CD4-positive, CD25-positive, alpha-beta regulatory T cell (primary cell): ENCODE data around the gene TNNT3. TPM values are rescaled to one million over a fixed set of nuclear protein-coding genes. Genes with fewer than 3 reads are reported as not detected.
"Not testable (repeated sequence)": the region's sequence is repeated elsewhere in the genome, so short reads cannot be mapped to it uniquely, and the experiment has no call there.

Experiments used
- ATAC-seq, 2 donors: fragments of 150-1000 bp; cut with Tn5 transposase; one replicate each; pipeline ENCODE4 v1.10.0; 2021; ENCODE audit warnings: low read depth in 2 of 2, moderate number of reproducible peaks in 2 of 2, moderate library complexity in 1 of 2
- DNase-seq, 3 donors: peaks; one replicate each; pipeline versions ENCODE4 v3.0.0 to v3.0.0-alpha.2; 2012 to 2022; ENCODE audit warnings: mixed read lengths in 1 of 3
- H3K27ac ChIP-seq: one replicate; pipeline ENCODE4 v1.7.0; 2013; ENCODE audit warnings: mild to moderate bottlenecking, low read length; ENCODE audit not compliant: insufficient read depth, poor library complexity, severe bottlenecking
- H3K27me3 ChIP-seq: one replicate; pipeline ENCODE4 v1.7.0; 2013; ENCODE audit warnings: low read length; ENCODE audit not compliant: control insufficient read depth, insufficient read depth
- H3K36me3 ChIP-seq: one replicate; pipeline ENCODE4 v1.7.0; 2013; ENCODE audit warnings: mild to moderate bottlenecking, low read length, moderate library complexity; ENCODE audit not compliant: control insufficient read depth, insufficient read depth
- H3K4me1 ChIP-seq: 2 replicates; pipeline ENCODE4 v1.7.0; 2013; ENCODE audit warnings: mild to moderate bottlenecking, low read length; ENCODE audit not compliant: insufficient read depth, control insufficient read depth, poor library complexity, severe bottlenecking
- H3K4me3 ChIP-seq: one replicate; pipeline ENCODE4 v1.7.0; 2013; ENCODE audit warnings: low read depth, mild to moderate bottlenecking, low read length, moderate library complexity
- H3K9me3 ChIP-seq, 2 experiments: 1 replicate in 1 of 2; 2 replicates in 1 of 2; pipeline ENCODE4 v1.7.0; 2013; ENCODE audit warnings: low read length in 2 of 2, mild to moderate bottlenecking in 1 of 2, moderate library complexity in 1 of 2; ENCODE audit not compliant: control insufficient read depth in 2 of 2
- H3K27ac Mint-ChIP-seq, 3 donors: one replicate each; pipeline ENCODE4 v1.8.0; 2020 to 2022; ENCODE audit warnings: mild to moderate bottlenecking in 3 of 3, mixed read lengths in 3 of 3, moderate library complexity in 2 of 3
- H3K27me3 Mint-ChIP-seq: one replicate; pipeline ENCODE4 v1.8.0; 2022; ENCODE audit warnings: mild to moderate bottlenecking, mixed read lengths
- H3K36me3 Mint-ChIP-seq: one replicate; pipeline ENCODE4 v1.8.0; 2020; ENCODE audit warnings: mixed read lengths
- H3K4me1 Mint-ChIP-seq, 4 donors: one replicate each; pipeline ENCODE4 v1.8.0; 2020 to 2022; ENCODE audit warnings: mixed read lengths in 4 of 4, mild to moderate bottlenecking in 1 of 4
- H3K4me3 Mint-ChIP-seq, 4 donors: one replicate each; pipeline ENCODE4 v1.8.0; 2020 to 2022; ENCODE audit warnings: mild to moderate bottlenecking in 4 of 4, mixed read lengths in 4 of 4, moderate library complexity in 3 of 4
- H3K9me3 Mint-ChIP-seq, 7 donors: one replicate each; pipeline ENCODE4 v1.8.0; 2020 to 2022; ENCODE audit warnings: mixed read lengths in 7 of 7, mild to moderate bottlenecking in 3 of 7, moderate library complexity in 2 of 7
- polyA plus RNA-seq, 4 donors: library from polyadenylated mRNA; unstranded; fragments of 300-500 nt; fragmentation: Illumina TruSeq; gene quantifications; one replicate each; pipeline ENCODE4 v1.2.3, GENCODE V29; 2021
- total RNA-seq: library from RNA; stranded (reverse); gene quantifications from one replicate; pipeline ENCODE4 v1.2.3, GENCODE V29; 2022

TNNT3 gene
- total RNA-seq = 19.4 TPM
- 1 to 10 TPM in 1 of 4 donors, not detected in 3; 1.6 TPM for polyA plus RNA-seq

DNA sequence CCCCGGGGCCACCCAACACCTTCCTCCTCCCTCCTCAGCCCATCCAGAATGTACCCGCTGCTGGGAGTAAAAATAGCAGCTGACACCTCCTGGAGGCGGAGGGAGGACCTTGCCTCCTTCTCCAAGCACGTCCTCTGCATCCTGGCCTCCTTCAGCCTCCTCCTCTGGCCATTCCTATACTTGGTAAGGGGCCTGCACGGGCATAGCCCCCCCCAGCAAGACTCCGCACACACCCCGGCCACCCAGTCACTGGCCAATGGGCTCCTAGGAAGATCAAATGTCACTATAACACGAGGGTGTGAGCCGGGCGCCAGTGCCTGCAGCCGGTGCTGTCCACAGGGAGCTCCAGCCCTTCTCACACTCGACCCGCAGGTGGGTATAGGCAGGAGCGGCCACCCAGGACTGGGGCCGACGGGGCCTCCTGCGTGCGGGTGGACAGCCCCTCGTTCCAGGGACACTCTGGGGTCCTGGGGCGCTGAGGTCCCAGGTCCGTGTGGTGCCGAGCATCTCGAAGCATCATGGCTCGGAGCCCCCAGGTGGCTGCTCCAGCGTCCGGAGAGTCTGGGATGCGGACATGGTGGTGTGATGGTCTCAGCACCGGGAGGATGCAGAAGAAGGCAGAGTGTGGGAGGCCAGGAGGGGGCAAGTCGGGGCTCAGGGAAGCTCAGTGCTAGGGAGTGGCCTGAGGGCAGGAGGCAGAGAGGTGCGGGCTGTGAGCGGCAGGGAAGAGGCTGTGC is at the start of gene TNNT3:
TNNT3 (plus strand) TSS at position 313 of the 737 bp plus-strand sequence. CDS start 3,172 bp downstream, outside the sequence.
- Histone ChIP-seq H3K36me3 (no peaks in the 10 kb centered on the region), H3K27me3 (no peaks in the 10 kb centered on the region), H3K4me3 (no peak within 1 kb of the TSS), H3K9me3 (no peaks in the 10 kb centered on the region), H3K4me1 (no peaks in the 10 kb centered on the region), H3K27ac (no peak within 1 kb of the TSS)
- Mint-ChIP-seq H3K27ac (no peak within 1 kb of the TSS), H3K36me3 (no peaks in the 10 kb centered on the region), H3K27me3 (peaks cover 10% of the 10 kb centered on the region), H3K9me3 (no peaks in the 10 kb centered on the region), H3K4me1 (peaks cover 0 to 23% (median 11%) of the 10 kb centered on the region in 4 donors), H3K4me3 (peak within 1 kb of the TSS in 1 of 4 donors; percentile 36)
- ATAC-seq (no peak), DNase-seq (no peak)

DNA sequence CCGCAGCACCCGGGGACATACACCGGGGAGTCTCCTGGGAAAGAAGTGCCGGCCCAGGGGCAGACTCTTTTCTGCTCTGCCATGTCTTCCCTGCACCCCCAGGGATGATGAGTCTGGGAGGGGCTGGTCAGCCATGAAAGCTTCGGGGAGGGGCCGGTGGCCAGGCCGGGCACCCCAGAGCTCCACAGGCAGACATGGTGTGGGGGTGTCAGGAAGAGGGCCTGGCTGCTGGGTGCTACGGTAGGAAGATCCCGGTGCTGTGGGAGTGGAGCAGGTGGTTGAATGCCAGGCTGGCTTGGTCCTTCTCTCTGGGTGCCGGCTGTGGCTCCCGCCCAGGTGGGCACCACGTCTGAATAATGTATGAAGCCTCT is 49.2 kb upstream of the TNNT3 start:
- Histone ChIP-seq H3K4me1 (peaks cover 86% of the 10 kb centered on the region), H3K27me3 (no peaks in the 10 kb centered on the region), H3K9me3 (no peaks in the 10 kb centered on the region), H3K27ac (peak overlapping the region; percentile 51), H3K36me3 (peaks cover 4% of the 10 kb centered on the region), H3K4me3 (no peak overlapping the region)
- H3K27ac Mint-ChIP-seq = peak overlapping the region; percentile 78 to 96 (median 93)
- H3K4me1 Mint-ChIP-seq = peaks cover 0 to 74% (median 17%) of the 10 kb centered on the region in 4 donors
- H3K9me3 Mint-ChIP-seq = peaks cover 0 to 1% (median 0%) of the 10 kb centered on the region in 7 donors
- DNase-seq (no peak), ATAC-seq (no peak)
- H3K36me3 Mint-ChIP-seq = peaks cover 3% of the 10 kb centered on the region
- H3K27me3 Mint-ChIP-seq = no peaks in the 10 kb centered on the region
- peak overlapping the region; percentile 48 to 80 (median 72) for H3K4me3 Mint-ChIP-seq

DNA sequence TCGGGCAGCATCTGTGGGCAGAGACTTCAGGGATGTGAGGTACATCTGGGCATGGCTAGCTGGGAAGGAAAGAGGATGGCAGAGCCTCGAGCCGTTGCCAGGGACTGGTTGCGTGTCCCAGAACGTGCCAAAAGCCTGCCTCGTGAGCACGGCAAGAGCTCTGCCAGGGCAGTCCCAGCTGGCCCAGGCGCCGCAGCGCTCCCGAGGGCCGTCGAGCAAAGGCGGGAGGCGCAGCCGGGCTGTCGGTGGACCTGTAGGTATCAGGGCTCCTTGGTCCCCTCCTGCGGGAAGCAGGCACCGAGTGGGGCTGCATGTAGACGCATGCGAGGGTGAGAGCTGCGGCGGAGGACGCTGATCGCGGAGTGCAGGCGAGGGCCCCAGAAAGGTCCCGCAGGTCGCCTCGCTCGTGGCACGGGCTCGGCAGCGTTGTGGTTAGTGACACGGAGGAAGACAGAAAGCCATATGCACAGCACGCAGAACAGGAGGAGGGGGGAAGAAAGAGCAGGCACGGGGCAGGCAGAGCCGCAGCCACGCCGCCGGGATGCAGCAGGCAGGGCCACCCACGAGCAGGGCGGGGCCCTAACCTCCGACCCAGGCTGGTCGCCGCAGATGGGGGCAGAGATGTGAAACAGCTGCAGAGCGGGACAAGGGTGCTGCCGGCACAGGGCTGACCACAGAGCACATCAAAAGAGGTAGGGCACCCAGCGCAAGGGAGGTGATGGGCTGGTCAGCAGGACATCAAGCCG is 48.6 kb upstream of the TNNT3 start:
- Histone ChIP-seq H3K4me3 (no peak overlapping the region), H3K36me3 (no peaks in the 10 kb centered on the region), H3K27ac (peak overlapping the region; percentile 51), H3K27me3 (no peaks in the 10 kb centered on the region), H3K9me3 (no peaks in the 10 kb centered on the region), H3K4me1 (peaks cover 81% of the 10 kb centered on the region)
- H3K4me3 Mint-ChIP-seq = peak overlapping the region; percentile 48 to 80 (median 72)
- H3K4me1 Mint-ChIP-seq = peaks cover 0 to 70% (median 15%) of the 10 kb centered on the region in 4 donors
- peak overlapping the region; percentile 78 to 96 (median 93) for H3K27ac Mint-ChIP-seq
- DNase-seq = no peak
- ATAC-seq = peak; percentile 47 to 57
- H3K9me3 Mint-ChIP-seq = no peaks in the 10 kb centered on the region
- H3K36me3 Mint-ChIP-seq = no peaks in the 10 kb centered on the region
- no peaks in the 10 kb centered on the region for H3K27me3 Mint-ChIP-seq

DNA sequence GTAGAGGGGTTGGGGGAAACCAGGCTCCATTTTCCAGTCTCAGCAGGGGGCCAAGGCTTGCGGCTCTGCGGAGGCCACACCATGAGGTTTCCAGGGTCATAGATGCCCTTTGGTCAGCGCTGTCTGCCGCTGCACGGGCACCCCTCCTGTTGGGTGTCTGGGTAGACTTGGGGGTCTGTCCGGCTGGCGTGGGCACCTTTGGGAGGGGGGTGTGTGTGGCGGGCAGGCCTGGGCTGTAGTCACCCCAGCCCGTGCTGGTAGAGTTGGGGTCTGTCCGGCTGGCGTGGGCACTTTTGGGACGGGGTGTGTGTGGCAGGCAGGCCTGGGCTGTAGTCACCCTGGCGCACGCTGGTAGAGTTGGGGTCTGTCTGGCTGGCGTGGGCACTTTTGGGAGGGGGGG is 48.0 kb upstream of the TNNT3 start:
- Histone ChIP-seq H3K9me3 (no peaks in the 10 kb centered on the region), H3K4me3 (no peak overlapping the region), H3K27ac (no peak overlapping the region), H3K36me3 (no peaks in the 10 kb centered on the region), H3K27me3 (no peaks in the 10 kb centered on the region), H3K4me1 (peaks cover 78% of the 10 kb centered on the region)
- H3K4me1 Mint-ChIP-seq = peaks cover 0 to 66% (median 16%) of the 10 kb centered on the region in 4 donors
- DNase-seq (no peak), ATAC-seq (no peak)
- peak overlapping the region in 1 of 4 donors; percentile 15 for H3K4me3 Mint-ChIP-seq
- H3K9me3 Mint-ChIP-seq = no peaks in the 10 kb centered on the region
- peak overlapping the region in 1 of 3 donors; percentile 78 for H3K27ac Mint-ChIP-seq
- no peaks in the 10 kb centered on the region for H3K27me3 Mint-ChIP-seq
- no peaks in the 10 kb centered on the region for H3K36me3 Mint-ChIP-seq

DNA sequence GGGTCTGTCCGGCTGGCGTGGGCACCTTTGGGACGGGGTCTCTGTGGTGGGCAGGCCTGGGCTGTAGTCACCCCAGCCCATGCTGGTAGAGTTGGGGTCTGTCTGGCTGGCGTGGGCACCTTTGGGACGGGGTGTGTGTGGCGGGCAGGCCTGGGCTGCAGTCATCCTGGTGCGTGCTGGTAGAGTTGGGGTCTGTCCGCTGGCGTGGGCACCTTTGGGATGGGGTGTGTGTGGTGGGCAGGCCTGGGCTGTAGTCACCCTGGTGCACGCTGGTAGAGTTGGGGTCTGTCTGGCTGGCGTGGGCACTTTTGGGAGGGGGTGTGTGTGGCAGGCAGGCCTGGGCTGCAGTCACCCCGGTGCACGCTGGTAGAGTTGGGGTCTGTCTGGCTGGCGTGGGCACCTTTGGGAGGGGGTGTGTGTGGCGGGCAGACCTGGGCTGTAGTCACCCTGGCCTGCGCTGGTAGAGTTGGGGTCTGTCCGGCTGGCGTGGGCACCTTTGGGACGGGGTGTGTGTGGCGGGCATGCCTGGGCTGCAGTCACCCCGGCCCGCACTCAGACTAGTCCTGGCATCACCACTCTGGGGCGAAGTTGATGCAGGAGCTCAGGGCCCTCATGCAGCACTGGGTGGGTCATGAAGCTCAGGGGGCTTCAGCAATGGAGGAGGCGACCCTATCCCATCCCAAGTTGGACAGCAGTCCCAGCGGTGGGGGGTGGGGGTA is 47.1 kb upstream of the TNNT3 start:
- H3K9me3 Mint-ChIP-seq = no peaks in the 10 kb centered on the region
- Histone ChIP-seq H3K9me3 (no peaks in the 10 kb centered on the region), H3K4me1 (peaks cover 71% of the 10 kb centered on the region), H3K4me3 (no peak overlapping the region), H3K27me3 (no peaks in the 10 kb centered on the region), H3K36me3 (no peaks in the 10 kb centered on the region), H3K27ac (peak overlapping the region; percentile 47)
- H3K36me3 Mint-ChIP-seq = no peaks in the 10 kb centered on the region
- H3K27me3 Mint-ChIP-seq = no peaks in the 10 kb centered on the region
- peak overlapping the region; percentile 10 to 80 (median 14) for H3K27ac Mint-ChIP-seq
- ATAC-seq = no peak
- H3K4me3 Mint-ChIP-seq = peak overlapping the region in 1 of 4 donors; percentile 51
- no peak for DNase-seq
- H3K4me1 Mint-ChIP-seq = peaks cover 0 to 62% (median 14%) of the 10 kb centered on the region in 4 donors

DNA sequence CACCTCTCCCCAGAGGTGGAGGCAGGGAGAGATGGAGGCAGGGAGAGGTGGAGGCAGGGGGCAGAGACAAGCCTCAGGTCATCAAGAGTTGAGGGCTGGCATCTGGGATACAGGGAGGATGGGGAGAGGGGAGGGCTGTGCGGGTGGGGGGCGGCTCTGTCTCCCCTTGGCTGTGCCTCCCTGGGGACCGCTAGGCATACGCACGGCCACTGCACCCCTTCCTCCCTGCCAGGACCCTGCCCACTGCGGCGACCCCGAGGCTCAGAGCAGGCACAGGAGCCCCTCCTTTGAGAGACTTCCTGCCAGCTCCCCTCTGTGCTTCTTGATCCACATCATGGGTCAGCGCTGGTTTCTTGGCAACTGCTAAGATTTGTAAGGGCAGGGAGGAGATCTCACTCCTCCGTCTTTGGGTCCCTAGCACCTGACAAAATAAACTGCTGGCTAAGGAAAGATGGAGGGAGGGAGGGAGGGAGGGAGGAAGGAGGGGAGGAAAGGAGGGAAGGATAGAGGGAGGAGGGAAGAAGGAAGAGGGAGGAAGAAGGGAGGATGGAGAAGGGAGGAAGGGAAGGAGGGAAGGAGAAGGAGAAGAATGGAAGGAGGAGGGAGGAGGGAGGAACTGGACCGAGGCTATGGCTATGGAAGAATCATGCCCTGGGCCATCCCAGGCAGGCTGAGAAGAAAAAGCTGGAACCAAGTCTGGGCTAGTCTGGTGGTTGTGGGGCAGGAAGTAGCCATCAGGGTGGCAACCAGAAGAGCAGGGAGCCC is 46.3 kb upstream of the TNNT3 start:
- Mint-ChIP-seq H3K36me3 (no peaks in the 10 kb centered on the region), H3K27me3 (no peaks in the 10 kb centered on the region), H3K27ac (peak overlapping the region in 1 of 3 donors; percentile 80), H3K4me1 (peaks cover 0 to 60% (median 17%) of the 10 kb centered on the region in 4 donors), H3K9me3 (no peaks in the 10 kb centered on the region), H3K4me3 (no peak overlapping the region)
- no peaks in the 10 kb centered on the region for H3K9me3 ChIP-seq
- peak overlapping the region; percentile 47 for H3K27ac ChIP-seq
- no peak for DNase-seq
- no peaks in the 10 kb centered on the region for H3K27me3 ChIP-seq
- H3K4me1 ChIP-seq = peaks cover 65% of the 10 kb centered on the region
- no peaks in the 10 kb centered on the region for H3K36me3 ChIP-seq
- no peak overlapping the region for H3K4me3 ChIP-seq
- no peak for ATAC-seq

DNA sequence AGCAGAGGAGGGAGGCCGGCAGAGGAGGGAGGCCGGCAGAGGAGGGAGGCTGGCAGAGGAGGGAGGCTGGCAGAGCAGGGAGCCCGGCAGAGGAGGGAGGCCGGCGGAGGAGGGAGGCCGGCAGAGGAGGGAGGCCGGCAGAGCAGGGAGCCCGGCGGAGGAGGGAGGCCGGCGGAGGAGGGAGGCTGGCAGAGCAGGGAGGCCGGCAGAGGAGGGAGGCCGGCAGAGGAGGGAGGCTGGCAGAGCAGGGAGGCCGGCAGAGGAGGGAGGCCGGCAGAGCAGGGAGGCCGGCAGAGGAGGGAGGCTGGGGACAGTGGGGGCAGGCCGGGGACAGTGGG is 45.7 kb upstream of the TNNT3 start:
- not testable (repeated sequence) for H3K9me3 ChIP-seq, H3K27ac ChIP-seq, DNase-seq, H3K27me3 Mint-ChIP-seq, H3K4me3 ChIP-seq, H3K4me3 Mint-ChIP-seq, ATAC-seq, H3K27ac Mint-ChIP-seq, H3K27me3 ChIP-seq, H3K9me3 Mint-ChIP-seq, H3K36me3 ChIP-seq, H3K36me3 Mint-ChIP-seq
- H3K4me1 Mint-ChIP-seq = peaks cover 0 to 60% (median 17%) of the 10 kb centered on the region in 4 donors
- H3K4me1 ChIP-seq = peaks cover 65% of the 10 kb centered on the region
